NCI-H510A (cell line): Measurements from ENCODE around the gene RBM19.

Experiments
- DNase-seq: peaks from one replicate; lab custom pipeline; 2025; lab: John Stamatoyannopoulos, UW

Gene RBM19

DNA sequence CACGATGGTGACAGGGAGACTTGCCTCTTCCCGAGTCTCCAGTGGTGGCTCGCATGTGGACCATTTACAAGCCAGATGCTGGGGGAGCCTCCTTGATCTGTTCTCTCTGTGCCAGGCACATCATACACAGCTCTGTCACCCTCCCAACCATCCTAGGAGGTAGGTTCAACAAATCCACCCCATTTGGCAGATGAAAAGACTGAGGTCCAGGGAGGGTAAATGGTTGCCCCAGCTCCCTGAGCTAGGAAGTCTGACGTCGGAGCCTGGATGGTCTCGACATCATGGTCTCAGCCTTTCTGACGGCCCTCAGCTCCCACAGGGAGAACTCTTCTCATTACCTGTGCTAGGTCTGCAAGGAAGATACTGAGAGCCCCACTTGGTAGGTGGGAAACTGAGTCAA is 189.6 kb downstream of the RBM19 start:
- no peak for DNase-seq

DNA sequence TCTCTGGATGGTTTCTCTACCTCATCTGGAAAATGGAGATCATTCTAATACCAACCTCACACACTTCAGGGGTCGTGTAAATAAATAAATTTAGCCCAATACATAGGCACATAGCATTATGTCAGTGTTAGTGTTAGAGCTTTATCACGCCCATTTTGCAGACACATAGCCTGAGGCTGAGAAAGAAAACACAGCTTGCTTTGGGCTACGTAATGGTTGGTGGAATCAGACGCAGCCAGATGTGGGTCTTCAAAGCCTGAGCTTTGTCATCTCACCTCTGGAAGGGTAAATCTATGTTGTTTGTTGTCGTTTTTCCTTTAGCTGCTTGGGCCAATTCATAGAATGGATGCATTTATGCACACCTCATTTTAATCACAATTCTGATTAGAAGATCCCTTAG is 191.6 kb downstream of the RBM19 start:
- no peak for DNase-seq

DNA sequence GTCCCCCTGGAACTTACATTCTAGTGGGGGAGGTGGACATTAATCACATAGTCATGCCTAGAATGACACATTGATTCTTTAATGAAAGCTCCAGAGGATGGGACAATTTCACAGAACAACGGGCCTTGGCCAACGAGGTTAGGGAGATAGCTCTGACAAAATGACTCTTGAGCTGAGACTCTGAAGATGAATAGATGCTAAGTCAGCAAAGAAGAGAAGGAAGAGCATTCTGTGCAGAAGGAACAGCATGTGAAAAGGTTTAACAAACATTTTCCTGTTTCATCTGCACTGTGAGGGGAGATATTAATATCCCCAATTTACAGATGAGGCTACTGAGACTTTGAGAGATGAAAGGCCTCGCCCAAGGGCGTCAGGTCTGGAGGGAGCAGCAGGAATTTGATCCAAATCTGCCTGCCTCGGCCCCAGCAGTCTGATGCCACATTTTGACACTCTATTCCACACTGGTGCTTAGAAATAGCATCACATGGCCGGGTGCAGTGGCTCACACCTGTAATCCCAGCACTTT is 193.6 kb downstream of the RBM19 start:
- no peak for DNase-seq

DNA sequence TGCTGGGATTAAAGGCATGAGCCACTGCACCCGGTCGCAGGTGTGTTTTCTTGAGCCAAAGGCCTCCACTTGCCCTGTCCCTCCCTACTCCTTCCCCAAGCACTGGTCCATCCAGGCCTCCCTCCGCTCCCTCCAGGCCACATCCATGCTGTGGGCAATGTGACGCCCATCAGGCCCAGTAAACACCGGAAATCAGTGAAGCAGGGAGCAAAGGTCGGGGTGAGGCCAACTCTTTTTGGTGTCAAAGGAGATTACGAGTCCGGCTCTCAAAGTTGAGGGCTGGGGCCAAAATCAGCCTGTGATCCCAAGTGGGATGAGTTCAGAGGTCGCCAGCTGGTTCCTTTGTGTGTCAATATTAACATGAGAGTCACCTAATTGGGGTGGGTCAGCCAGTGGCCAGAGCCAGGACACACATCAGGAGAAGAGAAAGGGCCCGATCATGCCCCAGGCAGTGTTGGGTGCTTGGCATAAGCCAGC is 195.7 kb downstream of the RBM19 start:
- DNase-seq = no peak

DNA sequence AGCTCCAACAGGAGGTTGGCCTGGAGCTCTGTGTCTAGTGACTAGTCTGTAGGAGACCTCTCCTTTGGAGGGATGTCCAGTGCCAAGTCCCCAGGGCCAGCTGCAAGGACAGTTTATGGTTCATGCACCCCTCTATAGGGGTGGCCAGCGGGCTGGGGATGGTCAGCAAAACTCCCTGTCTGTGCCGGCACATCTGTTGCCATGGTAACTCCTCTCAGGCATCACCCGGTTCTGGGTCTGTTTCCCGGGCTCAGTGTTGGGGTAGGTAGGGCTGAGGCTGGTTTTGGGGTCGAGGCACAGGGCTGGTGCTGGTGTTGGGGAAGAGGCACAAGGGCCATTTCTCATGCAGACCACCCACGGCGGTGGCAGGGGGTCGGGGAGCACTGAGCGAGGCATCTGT is 196.8 kb downstream of the RBM19 start:
- DNase-seq = no peak

DNA sequence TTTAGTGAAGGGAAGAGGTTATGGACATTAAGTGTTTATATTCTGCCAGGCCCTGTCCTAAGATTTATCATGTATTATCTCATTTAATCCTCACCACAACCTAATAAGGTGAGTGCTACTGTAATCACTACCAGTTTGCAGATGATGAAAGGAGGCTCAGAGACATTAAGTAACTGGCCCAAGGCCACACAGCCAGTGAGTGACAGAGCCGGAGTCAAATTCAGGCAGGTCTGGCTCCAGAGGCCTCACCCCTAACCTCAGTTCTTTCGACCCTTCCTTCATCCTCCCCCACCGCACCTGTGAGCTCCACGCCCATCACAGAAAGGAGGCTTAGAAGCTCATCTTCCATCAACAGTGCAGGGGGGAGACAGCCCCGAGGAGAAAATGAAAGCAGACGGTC is 197.3 kb downstream of the RBM19 start:
- no peak for DNase-seq

DNA sequence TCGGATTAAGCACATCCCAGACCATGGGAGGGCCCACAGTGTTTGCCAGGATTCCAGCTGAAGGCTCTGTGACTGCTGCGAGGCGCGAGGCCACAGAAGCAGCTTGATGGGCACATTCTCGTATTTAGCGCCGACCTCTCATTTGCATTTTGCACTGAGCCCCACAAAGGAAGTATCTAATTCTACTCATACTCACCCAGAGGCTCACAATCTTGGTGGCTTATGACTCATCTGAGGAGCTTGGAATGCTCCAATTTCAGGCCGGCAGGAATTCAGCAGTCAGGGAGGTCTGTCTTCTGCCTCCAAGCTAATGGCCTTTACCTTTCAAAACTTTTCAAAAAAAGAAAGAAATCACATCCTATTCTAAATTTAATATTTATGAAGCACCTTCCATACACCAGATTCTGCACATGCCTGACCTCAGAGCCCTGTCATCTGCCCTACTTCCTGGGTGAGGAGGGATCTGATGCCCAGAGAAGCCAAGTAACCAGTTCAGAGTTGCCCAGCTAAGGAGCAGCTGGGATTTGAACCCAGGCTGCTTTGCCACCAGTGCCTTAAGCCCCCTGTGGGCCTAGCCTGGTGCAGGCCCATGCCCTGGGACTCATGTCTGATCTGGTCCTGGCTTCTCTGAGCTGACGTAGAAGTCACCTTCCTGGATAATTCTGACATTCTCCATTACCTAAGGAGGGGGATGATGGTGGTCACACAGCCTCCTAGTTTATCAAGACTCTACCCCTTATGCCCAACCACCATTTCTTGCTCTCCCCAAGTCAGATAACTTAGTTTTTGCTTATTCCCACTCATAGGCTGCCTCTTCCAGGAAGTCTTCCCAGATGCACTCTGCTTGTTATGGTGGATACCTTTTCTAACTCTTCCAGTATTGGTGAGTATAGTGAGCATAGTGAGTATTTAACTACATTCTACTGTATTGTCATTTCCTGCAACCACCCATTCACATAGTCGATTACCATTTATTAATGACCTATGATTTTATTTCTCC is 198.9 kb downstream of the RBM19 start:
- DNase-seq = no peak
